K562 (cell line): ENCODE measurements around the gene ERCC3. TPM values are rescaled to one million over a fixed set of nuclear protein-coding genes. Genes with fewer than 3 reads are reported as not detected.

Experiments used
- ATAC-seq: fragments of 200-7000 bp; cut with Tn5 transposase; 3 replicates; pipeline ENCODE4 v1.9.1; 2020; ENCODE audit warnings: moderate library complexity
- BruUV-seq: library from RNA; stranded (reverse); fragments of 400-500 nt; replicated peaks from 2 replicates; lab custom pipeline; 2021; lab: Mats Ljungman, UMichigan
- CTCF ChIA-PET: fragments of 300-600 bp; formaldehyde crosslinking; extraction: SDS; loops from one replicate; lab custom pipeline; 2021; ENCODE audit warnings: low intra/inter-chr PET ratio; lab: Yijun Ruan, JAX
- POLR2A ChIA-PET: fragments of 300-600, 350-650 bp; sonication (Branson Sonifier 250); formaldehyde crosslinking; extraction: SDS; loops from one replicate; lab custom pipeline; 2021; ENCODE audit warnings: antibody characterized with exemption, inconsistent platforms; lab: Yijun Ruan, JAX
- DNase-seq, 4 experiments: peaks; one replicate each; pipeline versions ENCODE4 v3.0.0 to v3.0.0-alpha.2; 2011 to 2018; ENCODE audit warnings: low spot score in 3 of 4, mixed read lengths in 3 of 4; ENCODE audit errors: extremely low read depth in 1 of 4
- FAIRE-seq: peaks from 2 replicates; lab custom pipeline; 2011; peaks lifted over from hg19 to GRCh38; lab: Jason Lieb, UNC
- H2AFZ ChIP-seq: 2 replicates; pipeline ENCODE4 v1.6.0; 2011; ENCODE audit warnings: low read depth, low read length, control low read depth, inconsistent platforms
- H3K27ac ChIP-seq: fragments of 200-600 bp; 3 replicates; pipeline ENCODE4 v1.8.0; 2011; ENCODE audit warnings: low read depth, mild to moderate bottlenecking, control low read depth, inconsistent platforms, low read length, moderate library complexity, mixed read lengths; ENCODE audit errors: extremely low read depth
- H3K27me3 ChIP-seq, 2 experiments: fragments of 300-600 bp in 1 of 2; 2 replicates in 1 of 2; 3 replicates in 1 of 2; pipeline versions ENCODE4 v1.6.0 to v1.8.0; 2011; ENCODE audit warnings: inconsistent platforms in 2 of 2, low read length in 2 of 2, mild to moderate bottlenecking in 1 of 2, mixed read lengths in 1 of 2, moderate library complexity in 1 of 2; ENCODE audit not compliant: control insufficient read depth in 2 of 2, insufficient read depth in 2 of 2
- H3K36me3 ChIP-seq: fragments of 300-600 bp; 3 replicates; pipeline ENCODE4 v1.8.0; 2011; ENCODE audit warnings: mild to moderate bottlenecking, low read length, inconsistent platforms; ENCODE audit not compliant: control insufficient read depth, insufficient read depth
- H3K4me1 ChIP-seq, 2 experiments: fragments of 200-600 bp in 1 of 2; replicated peaks in 1 of 2; 2 replicates in 1 of 2; 3 replicates in 1 of 2; pipeline versions ENCODE4 v1.5.1 to v1.8.0; 2011; ENCODE audit warnings: inconsistent platforms in 2 of 2, low read length in 2 of 2, mild to moderate bottlenecking in 1 of 2, mixed read lengths in 1 of 2, moderate library complexity in 1 of 2; ENCODE audit not compliant: control insufficient read depth in 2 of 2, insufficient read depth in 2 of 2
- H3K4me2 ChIP-seq: 2 replicates; pipeline ENCODE4 v1.6.1; 2011; ENCODE audit warnings: low read length, control low read depth, inconsistent platforms, mixed read lengths; ENCODE audit not compliant: insufficient read depth
- H3K4me3 ChIP-seq: fragments of 200-600 bp; sonication (generic), shearing (Covaris generic); 2 replicates; pipeline ENCODE4 v1.5.1; 2016; ENCODE audit warnings: control low read depth, inconsistent platforms
- H3K79me2 ChIP-seq: fragments of 200-600 bp; 3 replicates; pipeline ENCODE4 v1.8.0; 2011; ENCODE audit warnings: low read length, inconsistent platforms; ENCODE audit not compliant: control insufficient read depth, insufficient read depth
- H3K9ac ChIP-seq, 2 experiments: 2 replicates each; pipeline versions ENCODE4 v1.6.0 to v1.6.1; 2011; ENCODE audit warnings: low read depth in 2 of 2, low read length in 2 of 2, control low read depth in 1 of 2, inconsistent platforms in 1 of 2, mild to moderate bottlenecking in 1 of 2, mixed read lengths in 1 of 2; ENCODE audit not compliant: insufficient read depth in 1 of 2
- H3K9me1 ChIP-seq: one replicate; pipeline ENCODE4 v1.6.0; 2011; ENCODE audit warnings: inconsistent platforms, mild to moderate bottlenecking, low read length, moderate library complexity; ENCODE audit not compliant: control insufficient read depth, insufficient read depth
- H3K9me3 ChIP-seq: replicated peaks from 2 replicates; pipeline ENCODE4 v1.5.1; 2011; ENCODE audit warnings: low read depth, low read length, inconsistent platforms; ENCODE audit not compliant: control insufficient read depth, insufficient read depth
- H4K20me1 ChIP-seq: replicated peaks from 2 replicates; pipeline ENCODE4 v1.6.1; 2011; ENCODE audit warnings: low read length, inconsistent platforms, mixed read lengths; ENCODE audit not compliant: control insufficient read depth, insufficient read depth
- EGR1 ChIP-seq: fragments of 450-650 bp; conservative IDR thresholded peaks from 2 replicates; pipeline ENCODE4 v1.6.1; 2017; ENCODE audit warnings: mild to moderate bottlenecking
- HOXB6 ChIP-seq: fragments of 250-450 bp; sonication (Bioruptor Pico); IDR thresholded peaks from 2 replicates; pipeline ENCODE4 v1.5.1; 2022; ENCODE audit warnings: mild to moderate bottlenecking, borderline replicate concordance
- NFIC ChIP-seq: fragments of 450-650 bp; IDR thresholded peaks from 2 replicates; pipeline ENCODE4 v1.6.1; 2017; ENCODE audit warnings: mild to moderate bottlenecking, inconsistent platforms
- NRF1 ChIP-seq, 2 experiments: fragments of 450-650 bp; IDR thresholded peaks in 1 of 2; conservative IDR thresholded peaks in 1 of 2; 2 replicates each; pipeline ENCODE4 v1.6.1; 2014; ENCODE audit warnings: mild to moderate bottlenecking in 2 of 2
- RERE ChIP-seq: sonication (generic); formaldehyde crosslinking; IDR thresholded peaks from 2 replicates; pipeline ENCODE4 v1.8.0; 2023; ENCODE audit warnings: missing genetic modification reagents, mild to moderate bottlenecking, borderline replicate concordance
- SOX6 ChIP-seq: fragments of 450-650 bp; IDR thresholded peaks from 2 replicates; pipeline ENCODE4 v1.6.1; 2014; ENCODE audit warnings: mild to moderate bottlenecking
- TEAD4 ChIP-seq, 2 experiments: sonication (generic) in 1 of 2; formaldehyde crosslinking in 1 of 2; IDR thresholded peaks; 2 replicates each; pipeline versions ENCODE4 v1.6.1 to v1.8.0; 2012 to 2022; ENCODE audit warnings: borderline replicate concordance in 1 of 2, inconsistent platforms in 1 of 2, low read length in 1 of 2, mild to moderate bottlenecking in 1 of 2, missing genetic modification reagents in 1 of 2
- TRIM24 ChIP-seq, 2 experiments: fragments of 450-650 bp; IDR thresholded peaks; 2 replicates each; pipeline ENCODE4 v1.6.1; 2016
- XRCC5 ChIP-seq: fragments of 200-400 bp; formaldehyde crosslinking; IDR thresholded peaks from 2 replicates; pipeline ENCODE4 v1.6.1; 2017; ENCODE audit warnings: low read depth, mild to moderate bottlenecking, low read length
- WGBS: fragments of 100-300 bp; shearing (Covaris generic); methylation state at CpG from one replicate; pipeline ENCODE4 v1.1.6; 2016; ENCODE audit warnings: low coverage, mixed read lengths; ENCODE audit not compliant: insufficient coverage; ENCODE audit errors: missing lambda C conversion rate; 5-methylcytosine and 5-hydroxymethylcytosine counted together
- in situ Hi-C: fragments of 300-500 bp; cut with MboI; formaldehyde crosslinking; loops from 4 replicates; pipeline ENCODE4 v1.15.0; 2018; ENCODE audit warnings: inconsistent platforms, mixed read lengths
- intact Hi-C: fragments of 100-400 bp; cut with micrococcal nuclease; formaldehyde crosslinking; loops from 2 replicates; pipeline ENCODE4 v1.14.2; 2022
- polyA plus RNA-seq, 8 experiments: library from polyadenylated mRNA; depleted of rRNA in 4 of 8; stranded (reverse) in 5 of 8; unstranded in 3 of 8; fragments of >200 nt; fragmentation: Nextera tagmentation in 2 of 8; fragmentation: Illumina TruSeq in 1 of 8; extraction: Ambion mirVana in 2 of 8; extraction: Trizol in 1 of 8; gene quantifications; 2 replicates each; pipeline versions ENCODE4 v1.2.1 to v1.2.3, GENCODE V29; 2011 to 2014; ENCODE audit warnings: inconsistent platforms in 1 of 8, missing spikeins in 1 of 8
- total RNA-seq, 7 experiments: library from RNA; depleted of rRNA in 6 of 7; stranded (reverse); fragments of >200 nt in 6 of 7; fragmentation: Illumina TruSeq in 2 of 7; extraction: Trizol in 2 of 7; gene quantifications; 2 replicates each; pipeline versions ENCODE4 v1.2.1 to v1.2.3, GENCODE V29; 2011 to 2021; ENCODE audit warnings: low replicate concordance in 1 of 7
- TF ChIP-seq, protein P1 (sequence below): conservative IDR thresholded peaks from 2 replicates; pipeline ENCODE4 v1.6.1; 2011; ENCODE audit warnings: low read depth, mild to moderate bottlenecking, low read length; ENCODE audit not compliant: control insufficient read depth

ERCC3 gene
- total and polyA plus RNA-seq, 9 of the 15 experiments (the other 6 are each of a cell fraction or from before 2014, with no cell fraction given): 17.9 to 61.5 (median 43.1) TPM

DNA sequence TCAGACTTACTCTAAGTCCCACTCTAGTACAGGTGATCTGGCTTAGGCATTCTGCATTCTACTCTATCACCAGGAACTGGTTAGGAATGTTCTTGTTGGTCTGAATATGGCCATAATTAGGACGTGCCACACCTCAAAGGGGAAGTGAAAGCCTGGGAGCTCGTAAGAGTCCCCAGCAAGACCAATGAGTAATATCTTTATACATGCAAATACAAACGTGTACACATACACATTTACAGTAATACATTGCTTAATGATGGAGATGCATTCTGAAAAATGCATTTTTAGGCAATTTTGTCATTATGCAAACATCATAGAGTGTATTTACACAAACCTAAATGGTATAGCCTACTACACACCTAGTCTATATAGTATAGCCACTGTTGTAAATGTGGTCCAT, 19.5 kb upstream of the ERCC3 start:
- Histone ChIP-seq H3K9me3 (no peaks in the 10 kb centered on the region), H2AFZ (no peak overlapping the region), H3K9me1 (no peaks in the 10 kb centered on the region), H3K4me1 (no peaks in the 10 kb centered on the region), H3K27ac (no peak overlapping the region), H3K79me2 (no peaks in the 10 kb centered on the region), H3K36me3 (peaks cover 54% of the 10 kb centered on the region), H4K20me1 (no peaks in the 10 kb centered on the region), H3K4me3 (no peak overlapping the region), H3K9ac (no peak overlapping the region), H3K27me3 (no peaks in the 10 kb centered on the region), H3K4me2 (no peak overlapping the region)
- WGBS: 63% methylated on average over 3 of the region's 3 CpGs
- ATAC-seq (no peak), FAIRE-seq (no peak), DNase-seq (no peak)
- BruUV-seq: no TSS peak
- CTCF ChIA-PET: no interaction called here
- in situ Hi-C loops: no loop called here
- TF ChIP-seq XRCC5: no peak
- TF ChIP-seq, protein P1, sequence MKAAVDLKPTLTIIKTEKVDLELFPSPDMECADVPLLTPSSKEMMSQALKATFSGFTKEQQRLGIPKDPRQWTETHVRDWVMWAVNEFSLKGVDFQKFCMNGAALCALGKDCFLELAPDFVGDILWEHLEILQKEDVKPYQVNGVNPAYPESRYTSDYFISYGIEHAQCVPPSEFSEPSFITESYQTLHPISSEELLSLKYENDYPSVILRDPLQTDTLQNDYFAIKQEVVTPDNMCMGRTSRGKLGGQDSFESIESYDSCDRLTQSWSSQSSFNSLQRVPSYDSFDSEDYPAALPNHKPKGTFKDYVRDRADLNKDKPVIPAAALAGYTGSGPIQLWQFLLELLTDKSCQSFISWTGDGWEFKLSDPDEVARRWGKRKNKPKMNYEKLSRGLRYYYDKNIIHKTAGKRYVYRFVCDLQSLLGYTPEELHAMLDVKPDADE: no peak
- no peak for TF ChIP-seq SOX6
- POLR2A ChIA-PET: interaction anchor here (0.6 kb wide), 2 partner anchors 12 to 32 kb away, joined by 3 read pairs; no protein-coding TSS in a partner anchor
- intact Hi-C loops: no loop called here

DNA sequence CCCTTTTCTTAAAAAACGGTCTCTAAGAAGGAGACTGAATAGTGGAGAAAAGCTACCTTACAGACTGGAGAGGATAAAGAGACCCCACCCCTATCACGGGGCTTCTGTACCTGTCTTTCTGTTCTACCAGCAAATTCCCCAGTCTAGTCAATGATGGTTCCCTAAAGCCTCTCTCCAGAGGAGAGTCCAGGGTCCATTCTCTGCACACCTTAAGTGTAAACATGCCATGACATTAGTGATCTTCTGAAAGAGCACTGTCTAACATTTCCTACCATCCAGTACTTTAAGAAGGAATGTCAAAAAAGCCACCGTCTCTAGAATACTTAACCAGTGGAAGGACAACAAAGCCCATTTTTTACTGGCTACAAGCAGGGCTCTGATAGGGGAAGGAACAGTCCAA, 17.0 kb upstream of the ERCC3 start:
- ChIA-PET POLR2A (interaction anchor here (1.2 kb wide), 1 partner anchor 17 kb away, joined by 4 read pairs; the partner anchor contains the start of gene ERCC3), CTCF (no interaction called here)
- Histone ChIP-seq H3K36me3 (peaks cover 63% of the 10 kb centered on the region), H3K79me2 (no peaks in the 10 kb centered on the region), H3K9me1 (no peaks in the 10 kb centered on the region), H3K9me3 (no peaks in the 10 kb centered on the region), H4K20me1 (no peaks in the 10 kb centered on the region), H3K27ac (no peak overlapping the region), H3K27me3 (no peaks in the 10 kb centered on the region), H3K4me1 (no peaks in the 10 kb centered on the region), H3K4me2 (no peak overlapping the region), H2AFZ (no peak overlapping the region), H3K4me3 (no peak overlapping the region), H3K9ac (no peak overlapping the region)
- in situ Hi-C loops (no loop called here), intact Hi-C loops (no loop called here)
- no TSS peak for BruUV-seq
- no peak for FAIRE-seq
- ATAC-seq: no peak
- 85% methylated on average over 3 of the region's 3 CpGs for WGBS
- DNase-seq: no peak
- TF ChIP-seq EGR1 (no peak), NRF1 (conservative IDR thresholded peaks at IDR 0.05 in 1 of 2, IDR thresholded peaks at IDR 0.05 in 1 of 2) (no peak), RERE (CRISPR knock-in tag) (no peak), TRIM24 (IDR thresholded peaks at IDR 0.05) (no peak), HOXB6 (CRISPR knock-in tag) (no peak), NFIC (no peak), TEAD4 (IDR thresholded peaks at IDR 0.05; ENCODE audit: low read length) (no peak), TEAD4 (CRISPR knock-in tag; IDR thresholded peaks at IDR 0.05; ENCODE audit: borderline replicate concordance) (no peak)
